ENCODE measurements around the gene GPR160. TPM values are rescaled to one million over a fixed set of nuclear protein-coding genes. Genes with fewer than 3 reads are reported as not detected.

GPR160 gene
- total and polyA plus RNA-seq, 2 donors (not counting 1 experiment from before 2014, with no cell fraction given), result 0.50 to 0.58 TPM

DNA sequence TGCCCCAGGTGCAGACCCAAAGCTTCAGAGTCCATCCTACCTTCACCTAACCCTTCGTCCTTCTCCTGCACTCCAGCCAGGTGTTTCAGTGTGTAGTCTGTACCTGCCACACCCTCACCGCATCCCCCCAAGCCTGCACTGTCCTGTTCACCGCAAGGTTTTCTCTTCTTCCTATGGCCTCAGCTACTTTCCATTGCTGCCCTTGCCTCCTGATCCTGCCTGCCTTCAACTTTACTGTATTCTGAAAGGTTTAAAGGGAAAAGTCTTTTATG is 9.3 kb downstream of the GPR160 start:
- no peak overlapping the region for H3K4me2 ChIP-seq (ENCODE audit: extremely low read depth, insufficient read depth, low read length)
- no peak for TF ChIP-seq CTCF (conservative IDR thresholded peaks at IDR 0.05 in 1 of 2, IDR thresholded peaks at IDR 0.05 in 1 of 2; ENCODE audit: low read depth in 1 of 2, low read length in 2 of 2)
- no peak for TF ChIP-seq EZH2 (IDR thresholded peaks at IDR 0.05; ENCODE audit: low read length, missing control alignments)
- no peaks in the 10 kb centered on the region for H3K79me2 ChIP-seq (ENCODE audit: control insufficient read depth, insufficient read depth, low read length)
- no peak overlapping the region for H3K9ac ChIP-seq (ENCODE audit: insufficient read depth, low read length)
- no peak for DNase-seq (ENCODE audit: low read depth in 2 of 2)
- no peak overlapping the region for H3K27ac ChIP-seq (ENCODE audit: insufficient read depth, low read length)
- no peak overlapping the region for H3K4me3 ChIP-seq (replicated peaks in 1 of 4; ENCODE audit: control extremely low read depth in 1 of 4, insufficient read depth in 1 of 4, low read depth in 3 of 4, low read length in 4 of 4)
- H3K4me1 ChIP-seq (ENCODE audit: control insufficient read depth, extremely low read depth, insufficient read depth, low read length), result peaks cover 7% of the 10 kb centered on the region
- H2AFZ ChIP-seq (ENCODE audit: low read length), result no peak overlapping the region
- H3K27me3 ChIP-seq (ENCODE audit: control insufficient read depth, insufficient read depth, low read length), result no peaks in the 10 kb centered on the region
- H3K9me3 ChIP-seq (ENCODE audit: control insufficient read depth, insufficient read depth, low read depth, low read length), result no peaks in the 10 kb centered on the region
- H4K20me1 ChIP-seq (ENCODE audit: control insufficient read depth, extremely low read depth, insufficient read depth, low read length), result no peaks in the 10 kb centered on the region
- H3K36me3 ChIP-seq (ENCODE audit: control insufficient read depth, insufficient read depth, low read length), result no peaks in the 10 kb centered on the region

DNA sequence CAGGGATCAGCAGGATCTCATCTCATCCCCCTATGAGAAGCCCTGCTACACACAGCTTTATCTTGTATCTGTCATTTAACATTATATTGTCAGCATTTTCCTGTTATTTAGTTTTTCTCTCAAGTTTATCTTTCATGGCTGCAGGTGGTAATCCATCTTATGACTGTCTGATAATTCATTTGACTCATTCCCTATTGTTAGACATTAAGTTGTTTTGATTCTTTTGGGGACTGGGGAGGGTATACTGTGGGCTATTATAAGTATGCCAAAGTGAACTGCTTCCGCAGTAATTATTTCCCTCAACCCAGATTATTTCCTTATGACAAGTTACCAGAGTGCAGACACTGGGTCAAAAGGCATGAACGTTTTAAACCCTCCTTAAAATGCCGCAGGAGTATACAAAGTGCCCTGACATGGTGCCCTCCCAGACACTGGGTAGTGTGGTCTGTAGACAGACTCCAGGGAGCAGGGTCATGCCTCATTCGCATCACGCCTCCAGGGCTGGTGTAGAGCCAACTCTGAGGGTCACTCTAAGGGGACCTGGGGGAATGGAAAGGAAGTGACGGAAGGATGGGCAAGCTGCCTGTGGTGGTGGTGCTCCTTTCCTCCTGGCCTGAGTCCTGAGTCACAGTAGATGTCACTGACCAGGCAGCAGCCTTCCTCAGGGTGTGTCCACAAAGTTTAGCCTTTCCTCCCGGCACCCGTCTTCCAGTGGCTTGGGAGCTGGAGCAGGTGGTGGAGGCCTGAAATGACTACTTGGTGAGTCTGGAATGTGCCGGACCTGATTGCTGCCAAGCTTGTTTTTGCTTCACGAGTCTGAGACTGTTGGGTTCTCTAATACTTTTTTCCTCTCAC is 11.6 kb downstream of the GPR160 start:
- Histone ChIP-seq H3K79me2 (ENCODE audit: control insufficient read depth, insufficient read depth, low read length) (no peaks in the 10 kb centered on the region), H4K20me1 (ENCODE audit: control insufficient read depth, extremely low read depth, insufficient read depth, low read length) (no peaks in the 10 kb centered on the region), H3K9ac (ENCODE audit: insufficient read depth, low read length) (no peak overlapping the region), H3K36me3 (ENCODE audit: control insufficient read depth, insufficient read depth, low read length) (no peaks in the 10 kb centered on the region), H2AFZ (ENCODE audit: low read length) (no peak overlapping the region), H3K4me1 (ENCODE audit: control insufficient read depth, extremely low read depth, insufficient read depth, low read length) (peaks cover 7% of the 10 kb centered on the region), H3K27ac (ENCODE audit: insufficient read depth, low read length) (no peak overlapping the region), H3K27me3 (ENCODE audit: control insufficient read depth, insufficient read depth, low read length) (no peaks in the 10 kb centered on the region), H3K9me3 (ENCODE audit: control insufficient read depth, insufficient read depth, low read depth, low read length) (no peaks in the 10 kb centered on the region), H3K4me3 (replicated peaks in 1 of 4; ENCODE audit: control extremely low read depth in 1 of 4, insufficient read depth in 1 of 4, low read depth in 3 of 4, low read length in 4 of 4) (no peak overlapping the region), H3K4me2 (ENCODE audit: extremely low read depth, insufficient read depth, low read length) (peak overlapping the region; percentile 18)
- DNase-seq (ENCODE audit: low read depth in 2 of 2), result peak; percentile 28 to 70
- TF ChIP-seq CTCF (conservative IDR thresholded peaks at IDR 0.05 in 1 of 2, IDR thresholded peaks at IDR 0.05 in 1 of 2; ENCODE audit: low read depth in 1 of 2, low read length in 2 of 2) (no peak), EZH2 (IDR thresholded peaks at IDR 0.05; ENCODE audit: low read length, missing control alignments) (no peak)

- peaks cover 7% of the 10 kb centered on the region for H3K4me1 ChIP-seq (ENCODE audit: control insufficient read depth, extremely low read depth, insufficient read depth, low read length)
- DNase-seq (ENCODE audit: low read depth in 2 of 2), result no peak
- TF ChIP-seq CTCF (conservative IDR thresholded peaks at IDR 0.05 in 1 of 2, IDR thresholded peaks at IDR 0.05 in 1 of 2; ENCODE audit: low read depth in 1 of 2, low read length in 2 of 2), result no peak
- H3K9ac ChIP-seq (ENCODE audit: insufficient read depth, low read length), result no peak overlapping the region
- no peaks in the 10 kb centered on the region for H3K36me3 ChIP-seq (ENCODE audit: control insufficient read depth, insufficient read depth, low read length)
- H3K79me2 ChIP-seq (ENCODE audit: control insufficient read depth, insufficient read depth, low read length), result no peaks in the 10 kb centered on the region
- H3K27ac ChIP-seq (ENCODE audit: insufficient read depth, low read length), result no peak overlapping the region
- no peak overlapping the region for H2AFZ ChIP-seq (ENCODE audit: low read length)
- H4K20me1 ChIP-seq (ENCODE audit: control insufficient read depth, extremely low read depth, insufficient read depth, low read length), result no peaks in the 10 kb centered on the region
- no peaks in the 10 kb centered on the region for H3K9me3 ChIP-seq (ENCODE audit: control insufficient read depth, insufficient read depth, low read depth, low read length)
- no peaks in the 10 kb centered on the region for H3K27me3 ChIP-seq (ENCODE audit: control insufficient read depth, insufficient read depth, low read length)
- no peak overlapping the region for H3K4me3 ChIP-seq (replicated peaks in 1 of 4; ENCODE audit: control extremely low read depth in 1 of 4, insufficient read depth in 1 of 4, low read depth in 3 of 4, low read length in 4 of 4)
- H3K4me2 ChIP-seq (ENCODE audit: extremely low read depth, insufficient read depth, low read length), result no peak overlapping the region
Observed at GRCh38 chr3:170050753-170051152, 13.0 kb downstream of the GPR160 start.
